ENCODE data around the gene HOATZ. TPM values are rescaled to one million over a fixed set of nuclear protein-coding genes. Genes with fewer than 3 reads are reported as not detected.

HOATZ gene
- total RNA-seq, 3 donors from 2014 or later, result not detected

DNA sequence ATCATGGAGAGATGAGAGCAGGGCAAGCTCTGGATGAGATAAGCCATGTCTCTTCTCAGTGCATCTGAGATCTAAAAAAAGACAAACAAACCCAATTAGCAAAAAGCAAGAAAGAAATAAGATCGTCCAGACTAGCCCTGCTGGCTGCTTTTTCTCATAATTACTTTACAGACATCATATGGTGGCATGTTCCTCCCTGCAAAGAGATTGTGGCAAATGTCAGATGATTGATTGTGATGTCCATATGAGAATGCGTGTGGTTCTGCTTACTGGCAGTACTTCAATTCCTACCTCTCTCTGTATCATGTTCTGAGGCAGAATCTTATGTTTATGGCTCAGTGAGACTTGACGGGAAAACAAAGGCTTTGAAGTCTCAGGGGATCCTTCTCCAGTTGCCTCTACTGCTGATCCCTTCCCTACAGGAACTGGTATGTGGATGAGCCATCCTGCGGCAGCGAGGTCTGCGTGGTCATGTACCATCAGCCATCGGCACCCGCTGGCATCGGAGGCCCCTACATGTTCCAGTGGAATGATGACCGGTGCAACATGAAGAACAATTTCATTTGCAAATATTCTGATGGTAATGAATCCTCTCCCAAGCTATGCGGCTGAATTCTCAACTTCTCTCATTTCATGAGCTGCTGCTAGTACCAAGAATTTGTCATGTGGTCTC is 34.8 kb downstream of the HOATZ start:
- no peaks in the 10 kb centered on the region for H3K9me3 Mint-ChIP-seq
- ATAC-seq (no peak), DNase-seq (no peak)
- H3K4me3 Mint-ChIP-seq, result no peak overlapping the region
- no peaks in the 10 kb centered on the region for H3K4me1 Mint-ChIP-seq (ENCODE audit: low read depth)
- H3K27me3 Mint-ChIP-seq (ENCODE audit: low read depth), result peaks cover 13% of the 10 kb centered on the region
- H3K36me3 Mint-ChIP-seq (ENCODE audit: insufficient read depth), result no peaks in the 10 kb centered on the region

GRCh38 chr11:111549869-111550203 is 35.3 kb downstream of the HOATZ start:
- Mint-ChIP-seq H3K4me3 (no peak overlapping the region), H3K9me3 (no peaks in the 10 kb centered on the region), H3K4me1 (ENCODE audit: low read depth) (no peaks in the 10 kb centered on the region), H3K36me3 (ENCODE audit: insufficient read depth) (no peaks in the 10 kb centered on the region), H3K27me3 (ENCODE audit: low read depth) (peaks cover 13% of the 10 kb centered on the region)
- ATAC-seq (no peak), DNase-seq (no peak)

- DNase-seq (no peak), ATAC-seq (no peak)
- Mint-ChIP-seq H3K36me3 (ENCODE audit: insufficient read depth) (no peaks in the 10 kb centered on the region), H3K9me3 (peaks cover 1% of the 10 kb centered on the region), H3K27me3 (ENCODE audit: low read depth) (peaks cover 13% of the 10 kb centered on the region), H3K4me1 (ENCODE audit: low read depth) (no peaks in the 10 kb centered on the region), H3K4me3 (no peak overlapping the region)
Measured at GRCh38 chr11:111550258-111550657, 35.7 kb downstream of the HOATZ start.

DNA sequence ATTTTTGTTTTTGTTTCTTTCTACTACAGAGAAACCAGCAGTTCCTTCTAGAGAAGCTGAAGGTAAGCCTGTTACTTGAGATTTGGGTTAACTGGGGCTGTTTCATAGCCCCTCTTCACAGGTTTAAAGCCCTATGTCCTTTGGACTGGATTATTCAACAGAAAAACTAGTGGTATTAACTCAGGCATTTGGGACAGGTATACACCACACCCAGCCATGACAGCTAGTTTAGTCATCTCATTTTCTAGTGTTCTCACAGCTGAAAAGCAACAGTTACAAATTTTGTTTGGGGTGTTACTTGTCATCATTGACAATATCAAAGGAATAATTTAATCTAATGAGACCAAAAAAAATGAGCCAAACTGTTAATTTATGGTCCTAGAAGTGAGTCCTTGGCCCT is 40.0 kb downstream of the HOATZ start:
- ATAC-seq (no peak), DNase-seq (no peak)
- Mint-ChIP-seq H3K4me3 (no peak overlapping the region), H3K4me1 (ENCODE audit: low read depth) (no peaks in the 10 kb centered on the region), H3K36me3 (ENCODE audit: insufficient read depth) (no peaks in the 10 kb centered on the region), H3K27me3 (ENCODE audit: low read depth) (peaks cover 14% of the 10 kb centered on the region), H3K9me3 (peaks cover 5% of the 10 kb centered on the region)

DNA sequence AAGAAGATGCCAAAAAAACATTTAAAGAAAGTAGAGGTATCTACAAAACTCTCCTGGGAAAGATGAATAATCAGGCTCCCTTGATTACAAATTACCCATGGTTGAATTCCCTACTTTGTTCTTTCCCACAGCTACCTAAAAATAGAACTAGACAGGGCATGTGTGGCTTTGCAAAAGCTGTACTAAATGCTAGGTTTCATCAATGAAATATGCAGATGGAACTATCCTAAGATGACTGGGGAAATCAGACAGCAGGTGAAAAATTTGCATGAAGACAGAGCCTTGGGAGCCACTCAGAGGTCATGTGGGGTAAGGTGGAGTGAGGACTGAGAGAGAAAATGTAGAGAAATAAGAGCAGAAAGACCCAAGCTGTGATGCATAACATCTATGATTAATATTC is 40.7 kb downstream of the HOATZ start:
- peaks cover 5% of the 10 kb centered on the region for H3K9me3 Mint-ChIP-seq
- ATAC-seq, result no peak
- no peak overlapping the region for H3K4me3 Mint-ChIP-seq
- no peaks in the 10 kb centered on the region for H3K4me1 Mint-ChIP-seq (ENCODE audit: low read depth)
- H3K27me3 Mint-ChIP-seq (ENCODE audit: low read depth), result peaks cover 11% of the 10 kb centered on the region
- no peak for DNase-seq
- no peaks in the 10 kb centered on the region for H3K36me3 Mint-ChIP-seq (ENCODE audit: insufficient read depth)

- Mint-ChIP-seq H3K9me3 (peaks cover 5% of the 10 kb centered on the region), H3K27me3 (ENCODE audit: low read depth) (peaks cover 3% of the 10 kb centered on the region), H3K36me3 (ENCODE audit: insufficient read depth) (no peaks in the 10 kb centered on the region), H3K4me1 (ENCODE audit: low read depth) (no peaks in the 10 kb centered on the region), H3K4me3 (no peak overlapping the region)
- ATAC-seq (no peak), DNase-seq (no peak)
Measured at GRCh38 chr11:111557425-111558111, 43.0 kb downstream of the HOATZ start.

- ATAC-seq (no peak), DNase-seq (no peak)
- Mint-ChIP-seq H3K4me1 (ENCODE audit: low read depth) (no peaks in the 10 kb centered on the region), H3K36me3 (ENCODE audit: insufficient read depth) (no peaks in the 10 kb centered on the region), H3K27me3 (ENCODE audit: low read depth) (peaks cover 2% of the 10 kb centered on the region), H3K9me3 (peaks cover 5% of the 10 kb centered on the region), H3K4me3 (no peak overlapping the region)
Measured at GRCh38 chr11:111559800-111560464, 45.4 kb downstream of the HOATZ start.

GRCh38 chr11:111560800-111561199 is 46.2 kb downstream of the HOATZ start:
- ATAC-seq (no peak), DNase-seq (no peak)
- Mint-ChIP-seq H3K9me3 (no peaks in the 10 kb centered on the region), H3K4me3 (no peak overlapping the region), H3K4me1 (ENCODE audit: low read depth) (no peaks in the 10 kb centered on the region), H3K36me3 (ENCODE audit: insufficient read depth) (no peaks in the 10 kb centered on the region), H3K27me3 (ENCODE audit: low read depth) (peaks cover 2% of the 10 kb centered on the region)

GRCh38 chr11:111561306-111561705 is 46.7 kb downstream of the HOATZ start:
- peaks cover 2% of the 10 kb centered on the region for H3K27me3 Mint-ChIP-seq (ENCODE audit: low read depth)
- no peaks in the 10 kb centered on the region for H3K4me1 Mint-ChIP-seq (ENCODE audit: low read depth)
- no peaks in the 10 kb centered on the region for H3K9me3 Mint-ChIP-seq
- H3K4me3 Mint-ChIP-seq, result no peak overlapping the region
- ATAC-seq (no peak), DNase-seq (no peak)
- H3K36me3 Mint-ChIP-seq (ENCODE audit: insufficient read depth), result no peaks in the 10 kb centered on the region

DNA sequence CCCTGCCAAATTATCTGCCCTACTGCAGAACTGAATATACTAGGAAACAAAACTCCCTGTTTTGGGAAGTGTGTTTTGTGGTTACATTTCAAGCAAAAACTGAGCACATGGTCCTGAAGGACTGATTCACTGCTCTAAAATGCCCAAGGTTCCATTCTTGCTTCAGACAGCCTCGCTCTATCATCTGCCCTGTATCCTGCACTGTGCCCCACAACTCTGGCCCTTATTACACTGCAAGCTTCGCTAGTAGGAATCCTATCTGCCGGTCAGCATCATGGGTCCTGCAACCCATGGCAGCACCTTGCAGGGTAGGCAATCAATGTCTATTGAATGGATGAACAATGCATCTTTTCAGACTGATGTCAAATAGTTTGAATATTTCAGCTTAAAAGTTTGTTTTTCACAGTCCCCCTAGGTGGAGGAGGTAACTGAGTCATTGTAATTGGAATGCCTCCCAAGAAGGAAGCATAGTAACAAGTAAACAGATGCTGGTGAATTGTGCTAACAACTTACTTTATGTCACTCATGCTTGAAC is 47.3 kb downstream of the HOATZ start:
- no peak for ATAC-seq

GRCh38 chr11:111562692-111563389 is 48.3 kb downstream of the HOATZ start:
- H3K9me3 Mint-ChIP-seq, result no peaks in the 10 kb centered on the region
- no peaks in the 10 kb centered on the region for H3K4me1 Mint-ChIP-seq (ENCODE audit: low read depth)
- DNase-seq (no peak), ATAC-seq (no peak)
- no peaks in the 10 kb centered on the region for H3K36me3 Mint-ChIP-seq (ENCODE audit: insufficient read depth)
- H3K4me3 Mint-ChIP-seq, result no peak overlapping the region
- no peaks in the 10 kb centered on the region for H3K27me3 Mint-ChIP-seq (ENCODE audit: low read depth)

More for the DNA sequence above, 47.3 kb downstream of the HOATZ start:
- Mint-ChIP-seq H3K9me3 (no peaks in the 10 kb centered on the region), H3K36me3 (ENCODE audit: insufficient read depth) (no peaks in the 10 kb centered on the region), H3K27me3 (ENCODE audit: low read depth) (no peaks in the 10 kb centered on the region), H3K4me3 (no peak overlapping the region), H3K4me1 (ENCODE audit: low read depth) (no peaks in the 10 kb centered on the region)
- DNase-seq, result no peak

DNA sequence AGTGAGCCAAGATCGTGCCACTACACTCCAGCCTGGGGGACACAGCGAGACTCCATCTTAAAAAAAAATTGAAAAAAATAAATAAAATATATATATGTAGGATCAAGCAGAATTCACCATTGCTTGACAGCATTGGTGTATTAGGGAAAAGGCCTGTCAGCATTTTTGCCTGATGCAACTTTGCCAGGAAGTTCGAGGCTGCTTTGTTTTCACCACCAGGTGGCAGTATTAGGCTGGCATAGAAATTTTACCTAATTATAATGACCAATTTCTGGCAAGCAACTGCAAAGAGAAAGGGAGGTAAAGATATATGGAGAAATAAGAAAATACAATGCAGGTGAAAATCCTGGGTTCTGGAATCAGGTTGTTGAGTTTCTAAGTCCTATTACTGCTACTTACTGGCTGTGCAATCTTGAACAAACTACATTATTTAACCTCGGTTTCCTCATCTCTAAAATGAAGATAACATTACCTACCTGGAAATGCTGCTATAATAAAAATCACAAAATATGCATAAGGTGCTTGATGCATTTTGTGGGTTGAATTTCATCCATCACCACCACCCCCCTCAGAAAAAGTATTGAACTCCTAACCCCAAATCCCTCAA is 50.6 kb downstream of the HOATZ start:
- peak; percentile 64 for DNase-seq
- ATAC-seq, result peak; percentile 30 to 38
- Mint-ChIP-seq H3K4me3 (no peak overlapping the region), H3K4me1 (ENCODE audit: low read depth) (no peaks in the 10 kb centered on the region), H3K36me3 (ENCODE audit: insufficient read depth) (no peaks in the 10 kb centered on the region), H3K9me3 (no peaks in the 10 kb centered on the region), H3K27me3 (ENCODE audit: low read depth) (no peaks in the 10 kb centered on the region)

DNA sequence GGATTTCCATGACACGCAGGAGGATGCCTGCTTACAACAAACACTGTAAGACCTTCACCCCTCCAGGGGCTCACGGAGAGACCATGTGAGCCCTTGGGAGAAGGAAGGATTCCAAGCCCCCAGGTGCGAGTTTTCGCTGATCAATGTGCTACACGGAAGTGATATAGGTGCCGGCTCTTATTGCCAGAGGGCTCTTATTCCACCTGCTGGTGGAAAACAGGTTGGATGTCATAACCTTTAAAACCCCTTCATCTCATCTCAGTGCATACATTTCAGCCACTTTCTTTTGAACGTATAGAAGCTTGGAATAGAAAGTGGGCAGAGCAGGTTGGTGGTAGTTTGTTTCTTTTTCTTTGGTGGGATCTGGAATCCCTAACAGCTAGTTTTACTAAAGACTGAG is 51.7 kb downstream of the HOATZ start:
- Mint-ChIP-seq H3K4me3 (no peak overlapping the region), H3K27me3 (ENCODE audit: low read depth) (peaks cover 3% of the 10 kb centered on the region), H3K4me1 (ENCODE audit: low read depth) (no peaks in the 10 kb centered on the region), H3K36me3 (ENCODE audit: insufficient read depth) (no peaks in the 10 kb centered on the region), H3K9me3 (no peaks in the 10 kb centered on the region)
- ATAC-seq (no peak), DNase-seq (no peak)

DNA sequence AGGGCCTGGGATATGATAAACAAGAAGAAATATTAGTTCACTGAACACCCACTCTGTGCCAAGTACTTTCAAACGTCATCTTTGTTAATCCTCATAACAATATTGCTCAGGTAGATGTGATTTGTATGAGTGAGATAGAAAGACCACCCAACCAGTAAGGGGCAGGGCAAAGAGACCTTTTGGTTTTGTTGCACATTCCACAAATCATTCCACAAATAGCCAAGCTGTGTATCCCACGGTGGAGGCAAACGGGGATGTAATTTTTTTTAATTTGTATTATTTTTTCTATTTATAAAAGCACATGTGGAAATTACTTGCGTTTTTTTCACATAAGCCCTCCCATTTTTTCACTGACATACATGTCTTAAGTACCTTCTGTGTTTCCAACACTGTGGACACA is 54.9 kb downstream of the HOATZ start:
- ATAC-seq, result no peak
- DNase-seq, result no peak
- Mint-ChIP-seq H3K27me3 (ENCODE audit: low read depth) (peaks cover 11% of the 10 kb centered on the region), H3K9me3 (no peaks in the 10 kb centered on the region), H3K4me3 (no peak overlapping the region), H3K36me3 (ENCODE audit: insufficient read depth) (no peaks in the 10 kb centered on the region), H3K4me1 (ENCODE audit: low read depth) (no peaks in the 10 kb centered on the region)

Measured in activated T-cell treated with anti-CD3 and anti-CD28 coated beads, Interleukin-2, amount 50 U/mL, for 4 hours (primary cell).